ENCODE measurements around the gene UPK3B.
A peak's percentile ranks its signal among the peaks of the same experiment; 100 is the strongest.
"Not testable (repeated sequence)": the region's sequence is repeated elsewhere in the genome, so short reads cannot be mapped to it uniquely, and the experiment has no call there.

Gene UPK3B

DNA sequence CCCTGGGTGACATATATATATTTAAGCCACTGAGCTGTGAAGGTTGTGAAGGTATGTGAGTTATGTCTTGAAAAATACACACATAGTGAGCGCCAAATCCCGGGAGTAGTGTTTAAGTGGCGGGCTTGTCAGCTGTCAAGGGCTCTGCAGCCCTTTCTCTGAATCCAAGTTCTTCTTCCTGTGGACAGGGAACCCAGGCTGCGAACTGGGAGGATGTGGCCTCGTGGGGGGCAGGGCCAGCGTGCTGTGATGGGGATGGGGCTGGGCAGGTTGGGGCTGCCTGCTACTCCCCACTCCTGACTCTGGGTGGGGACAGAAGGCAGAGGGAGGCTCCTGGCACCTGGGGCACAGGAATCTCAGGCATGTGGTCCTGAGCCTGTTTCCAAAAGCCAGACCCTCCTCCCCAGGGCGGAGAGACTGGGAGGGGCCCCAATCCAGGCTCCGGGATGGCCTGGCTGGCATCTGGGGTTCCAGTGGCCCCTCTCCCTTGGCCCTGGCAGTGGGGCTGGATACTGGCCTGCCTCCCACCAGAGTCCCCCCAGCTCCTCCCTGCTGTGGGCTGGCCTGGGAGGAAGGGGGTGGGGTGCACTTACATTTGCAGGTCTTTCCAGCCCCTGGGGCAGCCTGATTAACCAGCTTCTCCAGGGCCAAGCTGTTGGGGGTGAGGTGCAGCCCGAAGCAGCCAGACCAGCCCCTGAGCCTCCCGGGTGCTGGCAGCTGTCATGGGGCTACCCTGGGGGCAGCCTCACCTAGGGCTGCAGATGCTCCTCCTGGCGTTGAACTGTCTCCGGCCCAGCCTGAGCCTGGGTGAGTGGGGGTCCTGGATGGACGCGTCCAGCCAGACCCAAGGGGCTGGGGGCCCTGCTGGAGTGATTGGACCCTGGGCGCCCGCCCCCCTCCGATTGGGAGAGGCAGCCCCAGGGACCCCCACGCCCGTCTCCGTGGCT lies at the start of gene UPK3B:
TSS of gene UPK3B (plus strand) at position 622 of the 947 bp plus-strand sequence. CDS start at position 723, 101 bp downstream.
- no peak for DNase-seq

GRCh38 chr7:76460767-76461166 lies 49.6 kb upstream of the UPK3B start:
- not testable (repeated sequence) for DNase-seq

DNA sequence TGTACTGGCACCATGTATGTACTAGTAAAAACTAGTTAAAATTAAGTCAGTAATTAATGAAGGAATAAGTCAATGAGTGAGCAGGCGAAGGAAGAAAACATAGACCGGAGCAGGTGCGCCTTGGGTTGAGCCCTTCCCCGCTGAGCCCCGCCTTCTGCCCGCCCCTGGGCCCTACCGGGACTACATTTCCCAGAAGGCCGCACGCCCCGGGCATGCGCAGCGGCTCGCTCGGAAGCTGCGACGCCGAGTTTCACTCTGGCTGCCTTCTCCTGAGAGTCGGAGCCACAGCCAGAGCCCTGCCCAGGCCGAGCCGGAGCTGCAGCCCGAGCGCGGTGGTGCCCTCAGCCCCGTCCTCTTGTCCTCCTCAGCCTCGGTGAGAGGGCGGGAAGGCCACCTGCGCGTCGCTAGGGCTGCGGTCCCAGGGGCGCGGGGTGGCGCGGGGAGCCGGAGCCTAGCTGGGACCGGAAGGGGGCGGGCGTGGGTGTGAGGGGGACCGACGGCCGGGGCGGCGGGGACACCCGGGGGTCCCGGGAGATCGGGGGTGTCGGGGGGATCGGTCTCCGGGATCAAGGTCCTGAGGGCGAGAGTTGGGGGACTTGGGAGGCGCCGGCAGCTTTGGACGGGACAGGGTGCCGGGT lies 48.8 kb upstream of the UPK3B start, which contains the start of gene DTX2:
TSS of gene DTX2 (plus strand) at position 246 of the 638 bp plus-strand sequence. CDS start 18,801 bp downstream, outside the sequence.
- DNase-seq, result peak; percentile 57

- DNase-seq, result not testable (repeated sequence)
Measured at GRCh38 chr7:76462271-76462882, 48.0 kb upstream of the UPK3B start.

- not testable (repeated sequence) for DNase-seq
Measured at GRCh38 chr7:76464959-76465358, 45.4 kb upstream of the UPK3B start.

DNA sequence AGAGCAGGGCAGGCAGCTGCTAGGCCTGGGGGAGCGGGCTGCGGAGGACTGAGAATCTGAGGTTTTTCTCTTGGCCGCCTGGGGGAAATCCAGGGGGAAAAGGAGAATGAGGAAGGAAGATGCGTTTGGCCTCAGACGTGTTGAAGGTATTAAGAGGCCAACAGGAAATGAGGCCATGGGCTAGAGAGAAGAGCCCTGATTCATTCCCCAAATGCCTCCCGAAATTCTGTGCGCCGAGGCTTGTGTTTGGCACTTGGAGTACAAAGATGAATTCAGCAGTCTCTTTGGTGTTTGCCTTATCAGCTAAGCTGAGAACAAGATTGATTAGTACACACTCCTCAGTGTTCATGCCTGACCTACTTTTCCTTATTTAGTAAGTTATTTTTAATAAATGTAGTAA lies 44.4 kb upstream of the UPK3B start:
- DNase-seq, result not testable (repeated sequence)

DNA sequence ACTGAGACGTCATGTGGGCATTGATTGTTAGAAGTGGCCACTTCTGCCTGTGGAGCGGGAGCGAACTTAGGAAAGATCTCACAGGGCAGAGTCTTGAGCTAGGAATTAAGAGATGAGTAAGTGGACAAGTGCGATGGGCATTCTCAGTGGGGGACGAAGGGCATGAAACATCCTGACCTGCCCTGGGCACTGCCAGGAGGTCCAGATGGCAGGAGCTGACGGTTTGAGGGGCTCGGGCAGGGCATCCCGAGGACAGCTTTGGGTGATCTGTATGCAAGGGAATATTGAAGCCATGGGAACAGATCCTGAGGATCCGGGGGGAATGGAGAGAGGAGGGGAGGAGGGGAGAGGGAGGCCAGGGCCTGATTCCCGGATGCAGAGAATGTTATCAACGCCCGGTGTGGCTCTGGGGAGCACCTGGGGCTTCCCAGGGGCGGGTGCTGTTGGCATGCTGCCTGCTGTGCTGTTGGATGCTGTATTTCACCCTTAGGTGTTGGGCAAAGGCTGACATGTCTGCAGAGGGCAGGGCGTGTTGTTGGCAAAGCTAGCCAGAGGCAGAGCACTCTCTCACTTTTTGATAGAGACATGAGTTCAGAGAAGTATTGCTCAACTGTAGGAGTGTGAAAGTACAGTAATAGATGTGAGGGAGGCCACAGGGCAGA lies 42.5 kb upstream of the UPK3B start:
- DNase-seq, result not testable (repeated sequence)

DNA sequence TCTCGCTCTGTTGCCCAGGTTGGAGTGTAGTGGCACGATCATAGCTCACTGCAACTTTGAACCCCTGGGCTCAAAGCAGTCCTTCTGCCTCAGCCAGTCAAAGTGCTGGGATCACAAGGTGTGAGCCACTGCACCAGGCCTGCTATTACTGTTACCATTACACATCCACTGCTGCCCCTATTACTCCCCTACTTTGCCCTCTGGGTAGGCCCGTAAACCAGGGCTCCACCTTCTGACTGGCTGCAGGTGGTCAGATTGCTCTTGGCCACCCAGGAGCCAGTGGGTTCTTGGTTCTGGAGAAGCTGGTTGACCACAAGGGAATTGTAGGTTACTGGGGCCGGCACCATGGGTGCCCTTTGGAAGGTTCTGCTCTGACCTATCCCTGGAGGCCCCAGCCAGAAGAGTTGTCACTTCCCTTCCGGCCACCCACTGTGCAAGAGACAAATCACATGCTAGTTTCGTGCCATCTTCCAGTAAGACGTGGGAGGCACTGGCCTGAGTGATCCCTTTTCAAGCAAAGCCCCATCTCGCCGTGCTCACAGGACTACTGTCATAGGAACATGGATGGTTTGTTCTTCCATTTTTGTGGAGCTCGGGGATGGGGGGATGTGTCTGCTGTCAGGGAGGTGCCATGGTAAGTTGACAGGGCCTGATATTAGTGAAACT lies 38.7 kb upstream of the UPK3B start:
- DNase-seq, result not testable (repeated sequence)

DNA sequence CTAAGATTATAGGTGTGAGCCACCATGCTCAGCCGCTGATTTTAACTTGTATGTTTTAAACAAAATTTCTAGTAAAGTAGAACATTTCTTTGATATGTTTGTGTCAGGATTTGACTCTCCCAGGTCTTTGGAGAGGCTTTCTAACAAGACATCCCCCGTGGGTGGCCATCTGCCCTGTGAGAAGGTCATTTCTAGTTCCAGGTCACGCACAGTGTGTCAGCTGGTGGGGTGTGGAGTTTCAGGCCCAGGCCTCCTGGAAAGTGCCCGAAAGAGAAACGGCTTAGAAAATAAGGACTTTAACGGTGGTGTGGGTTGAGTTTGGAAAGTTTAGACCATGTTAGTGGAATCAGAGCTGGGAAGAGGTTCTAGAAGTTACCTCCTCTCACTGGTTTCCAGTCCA lies 37.3 kb upstream of the UPK3B start:
- not testable (repeated sequence) for DNase-seq

DNA sequence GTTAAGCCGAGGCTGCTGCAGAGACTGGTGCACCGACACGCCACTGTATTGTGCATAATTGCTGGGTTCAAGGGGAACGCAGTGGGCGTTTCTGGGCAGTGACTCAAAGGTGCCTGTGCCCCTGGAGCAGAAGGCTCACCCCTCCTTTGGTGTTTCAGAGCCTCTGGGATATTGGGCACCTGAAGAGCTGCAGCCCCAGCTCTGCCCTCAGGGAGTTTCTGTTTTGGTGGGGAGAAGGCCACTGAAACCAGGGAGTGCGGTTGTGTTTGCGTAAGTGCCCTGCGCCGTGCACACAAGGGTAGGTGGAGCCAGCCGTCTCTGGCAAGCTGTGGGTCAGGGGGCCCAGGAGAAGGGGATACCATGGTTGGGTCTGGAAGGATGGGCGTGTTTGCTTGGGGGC lies 34.1 kb upstream of the UPK3B start:
- DNase-seq, result not testable (repeated sequence)

DNA sequence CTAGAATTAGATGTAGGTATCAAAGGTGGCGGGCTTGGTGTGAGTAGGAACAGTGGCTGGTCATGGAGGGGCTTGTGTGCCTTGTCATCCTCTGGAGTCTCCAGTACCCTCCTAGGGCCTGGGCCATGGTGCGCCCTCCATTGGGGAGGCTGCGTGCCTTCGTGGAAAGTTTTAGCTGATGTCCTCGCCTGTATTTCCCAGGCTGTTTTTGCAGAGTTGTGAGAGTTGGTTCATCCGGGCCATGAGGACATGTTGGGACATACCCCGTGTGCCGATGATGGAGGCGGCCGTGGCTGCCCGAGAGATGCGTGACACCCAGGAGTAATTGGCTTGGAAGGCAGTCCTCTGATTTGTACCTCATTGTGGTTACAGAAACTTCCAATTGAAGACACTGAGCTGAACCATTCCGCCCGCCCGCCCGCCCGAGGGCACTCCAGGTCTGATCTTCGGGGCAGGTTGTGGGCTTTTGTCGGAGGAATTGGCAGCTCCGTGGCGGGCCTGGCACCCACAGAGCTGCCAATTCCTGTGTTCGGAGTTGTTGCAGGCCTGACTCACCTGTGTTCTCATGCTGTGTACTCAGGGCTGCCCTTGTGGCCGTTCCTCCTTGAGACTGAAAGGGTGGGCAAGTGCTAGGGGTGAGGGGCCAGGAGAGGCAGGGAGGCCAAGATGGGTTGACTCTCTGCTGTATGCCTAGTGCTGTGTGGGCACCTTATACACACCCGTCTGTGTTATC lies 33.4 kb upstream of the UPK3B start:
- not testable (repeated sequence) for DNase-seq

GRCh38 chr7:76479628-76480027 lies 30.7 kb upstream of the UPK3B start:
- DNase-seq, result not testable (repeated sequence)

- DNase-seq, result not testable (repeated sequence)
Measured at GRCh38 chr7:76480403-76481253, 29.7 kb upstream of the UPK3B start.

DNA sequence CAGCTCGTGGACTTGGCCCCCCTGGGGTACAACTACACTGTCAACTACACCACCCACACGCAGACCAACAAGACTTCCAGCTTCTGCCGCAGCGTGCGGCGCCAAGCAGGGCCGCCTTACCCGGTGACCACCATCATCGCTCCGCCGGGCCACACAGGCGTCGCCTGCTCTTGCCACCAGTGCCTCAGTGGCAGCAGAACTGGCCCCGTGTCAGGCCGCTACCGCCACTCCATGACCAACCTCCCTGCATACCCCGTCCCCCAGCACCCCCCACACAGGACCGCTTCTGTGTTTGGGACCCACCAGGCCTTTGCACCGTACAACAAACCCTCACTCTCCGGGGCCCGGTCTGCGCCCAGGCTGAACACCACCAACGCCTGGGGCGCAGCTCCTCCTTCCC lies 27.7 kb upstream of the UPK3B start:
- DNase-seq, result not testable (repeated sequence)

DNA sequence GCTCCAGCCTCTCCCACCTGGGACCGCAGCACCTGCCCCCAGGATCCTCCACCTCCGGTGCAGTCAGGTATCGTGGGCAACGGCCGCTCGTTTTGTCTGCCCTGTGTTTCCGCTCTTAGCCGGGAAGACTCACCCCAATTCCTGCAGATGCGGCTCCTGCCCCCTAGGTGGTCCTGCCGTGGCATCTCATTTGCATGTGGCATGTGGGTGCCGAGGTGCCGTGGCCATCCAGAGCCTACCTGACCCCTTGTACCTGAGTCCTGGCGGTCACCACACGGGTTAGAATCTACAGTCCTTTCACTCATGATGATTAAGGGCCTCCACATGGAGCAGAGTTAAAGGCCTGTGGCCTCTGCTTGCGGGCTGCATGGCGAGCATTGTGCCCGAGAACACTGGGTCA lies 27.3 kb upstream of the UPK3B start:
- DNase-seq, result not testable (repeated sequence)

DNA sequence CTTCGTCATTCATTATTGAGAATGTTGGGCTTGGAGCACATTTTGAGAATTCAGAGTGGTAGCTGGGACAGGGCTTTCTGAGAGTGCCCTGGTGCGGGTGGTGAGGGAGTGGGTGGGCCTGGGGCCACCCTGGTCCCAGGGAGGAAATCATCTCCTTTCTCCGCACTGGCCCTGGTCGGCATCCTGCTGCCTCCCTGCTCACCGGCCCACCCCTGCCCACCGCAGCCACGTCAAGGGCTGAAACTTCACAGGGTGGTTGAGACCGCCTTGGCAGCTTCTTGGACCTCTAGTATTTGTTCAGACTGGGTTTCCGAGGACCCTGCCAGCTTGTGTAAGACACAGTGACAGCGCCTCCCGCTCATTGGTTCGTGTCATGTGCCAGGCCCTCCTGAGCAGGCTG lies 25.9 kb upstream of the UPK3B start:
- not testable (repeated sequence) for DNase-seq

- not testable (repeated sequence) for DNase-seq
Measured at GRCh38 chr7:76485822-76486610, 24.3 kb upstream of the UPK3B start.

- DNase-seq, result peak; percentile 42
Measured at GRCh38 chr7:76486618-76487017, 23.7 kb upstream of the UPK3B start.

- not testable (repeated sequence) for DNase-seq
Measured at GRCh38 chr7:76487969-76488368, 22.4 kb upstream of the UPK3B start.

GRCh38 chr7:76492139-76492538 lies 18.2 kb upstream of the UPK3B start:
- DNase-seq, result not testable (repeated sequence)

Measured in CD4-positive, alpha-beta T cell treated with Interleukin-17A for 1 hour (primary cell).